Measurements from ENCODE around the gene ESF1.

- no peak for TF ChIP-seq POLR2A (IDR thresholded peaks at IDR 0.05)
- TF ChIP-seq EP300 (IDR thresholded peaks at IDR 0.05), result no peak
- no peak for TF ChIP-seq CTCF (IDR thresholded peaks at IDR 0.05)
Measured at GRCh38 chr20:13772529-13772928, 12.2 kb downstream of the ESF1 start.
